ENCODE measurements around the gene PRUNE1.

DNA sequence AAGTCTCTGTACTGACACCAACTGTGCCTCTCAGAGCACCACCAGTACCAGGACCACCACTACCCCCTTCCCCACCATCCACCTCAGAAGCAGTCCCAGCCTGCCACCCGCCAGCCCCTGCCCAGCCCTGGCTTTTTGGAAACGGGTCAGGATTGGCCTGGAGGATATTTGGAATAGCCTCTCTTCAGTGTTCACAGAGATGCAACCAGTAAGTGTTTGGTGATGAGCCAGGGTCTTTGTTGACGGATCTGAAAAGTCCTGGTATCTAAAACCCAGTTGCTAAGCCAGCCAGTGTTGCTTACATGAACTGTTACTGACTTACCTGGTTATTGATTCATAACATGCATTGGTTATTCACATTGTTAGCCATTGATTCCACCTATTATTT, 40.4 kb downstream of the PRUNE1 start:
- TF ChIP-seq, protein P1, sequence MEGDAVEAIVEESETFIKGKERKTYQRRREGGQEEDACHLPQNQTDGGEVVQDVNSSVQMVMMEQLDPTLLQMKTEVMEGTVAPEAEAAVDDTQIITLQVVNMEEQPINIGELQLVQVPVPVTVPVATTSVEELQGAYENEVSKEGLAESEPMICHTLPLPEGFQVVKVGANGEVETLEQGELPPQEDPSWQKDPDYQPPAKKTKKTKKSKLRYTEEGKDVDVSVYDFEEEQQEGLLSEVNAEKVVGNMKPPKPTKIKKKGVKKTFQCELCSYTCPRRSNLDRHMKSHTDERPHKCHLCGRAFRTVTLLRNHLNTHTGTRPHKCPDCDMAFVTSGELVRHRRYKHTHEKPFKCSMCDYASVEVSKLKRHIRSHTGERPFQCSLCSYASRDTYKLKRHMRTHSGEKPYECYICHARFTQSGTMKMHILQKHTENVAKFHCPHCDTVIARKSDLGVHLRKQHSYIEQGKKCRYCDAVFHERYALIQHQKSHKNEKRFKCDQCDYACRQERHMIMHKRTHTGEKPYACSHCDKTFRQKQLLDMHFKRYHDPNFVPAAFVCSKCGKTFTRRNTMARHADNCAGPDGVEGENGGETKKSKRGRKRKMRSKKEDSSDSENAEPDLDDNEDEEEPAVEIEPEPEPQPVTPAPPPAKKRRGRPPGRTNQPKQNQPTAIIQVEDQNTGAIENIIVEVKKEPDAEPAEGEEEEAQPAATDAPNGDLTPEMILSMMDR (IDR thresholded peaks at IDR 0.05), result peak in 1 of 2 donors; percentile 39
- TF ChIP-seq POLR2AphosphoS5 (IDR thresholded peaks at IDR 0.05) (no peak), POLR2A (IDR thresholded peaks at IDR 0.05) (no peak)
